NCI-H748 (cell line): ENCODE data around the gene LRRC4C.
A peak's percentile ranks its signal among the peaks of the same experiment; 100 is the strongest.

Source experiments
- DNase-seq: peaks from one replicate; lab custom pipeline; 2025; ENCODE audit not compliant: unreplicated experiment; lab: John Stamatoyannopoulos, UW

The LRRC4C gene

DNA sequence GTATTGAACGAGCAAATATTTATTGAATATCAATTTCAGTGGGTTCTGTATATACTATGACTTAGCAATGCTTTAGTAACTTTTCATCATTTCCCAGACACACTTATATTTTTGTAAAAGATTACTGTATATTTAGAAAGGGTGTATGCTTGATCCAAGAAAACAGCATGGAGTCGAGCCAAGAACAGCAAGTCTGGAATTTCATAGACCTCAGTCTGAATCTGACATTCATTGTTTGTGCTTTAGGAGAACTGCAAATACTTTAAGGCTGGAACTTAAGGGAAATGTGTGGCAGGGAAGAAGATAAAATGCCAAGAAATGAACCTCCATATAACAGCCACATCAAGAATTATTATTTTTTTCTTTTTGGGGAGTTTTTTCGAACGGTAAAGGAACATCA, 1156.8 kb downstream of the LRRC4C start:
- DNase-seq = no peak

DNA sequence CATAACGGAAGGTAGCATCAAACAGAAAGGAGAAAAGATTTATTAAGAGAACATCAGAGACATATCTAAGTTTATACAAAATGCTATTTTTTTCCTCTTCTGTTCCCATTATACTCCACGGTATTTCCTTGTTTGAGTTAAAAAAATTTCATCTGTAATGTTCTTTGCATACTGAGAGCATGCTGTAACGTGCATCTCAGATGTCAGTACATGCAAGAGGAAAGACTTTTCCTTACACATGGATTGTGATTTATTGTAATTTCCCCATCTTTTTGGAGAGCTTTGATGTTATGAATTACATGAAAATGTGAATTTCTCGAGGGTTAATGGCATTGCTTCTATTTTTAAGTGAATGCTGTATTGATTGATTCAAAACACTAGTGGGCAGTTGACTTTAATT, 1164.0 kb downstream of the LRRC4C start:
- no peak for DNase-seq

DNA sequence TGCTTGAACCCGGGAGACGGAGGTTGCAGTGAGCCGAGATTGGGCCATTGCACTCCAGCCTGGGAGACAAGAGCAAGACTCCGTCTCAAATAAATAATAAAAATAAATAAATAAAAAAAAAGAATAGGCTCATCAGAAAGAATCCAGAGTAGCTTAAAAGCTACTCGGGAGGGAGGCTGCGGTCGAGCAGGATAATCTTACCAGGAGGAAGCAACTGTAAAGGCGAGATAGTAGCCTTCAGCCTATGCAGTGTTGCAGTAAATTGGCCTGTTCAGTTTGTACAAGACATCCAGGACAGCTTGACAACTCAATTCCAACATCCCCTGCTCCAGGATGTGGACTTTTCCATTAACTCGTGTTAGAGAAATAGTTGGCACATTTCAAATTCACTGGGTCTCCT, 1164.7 kb downstream of the LRRC4C start:
- DNase-seq = no peak

DNA sequence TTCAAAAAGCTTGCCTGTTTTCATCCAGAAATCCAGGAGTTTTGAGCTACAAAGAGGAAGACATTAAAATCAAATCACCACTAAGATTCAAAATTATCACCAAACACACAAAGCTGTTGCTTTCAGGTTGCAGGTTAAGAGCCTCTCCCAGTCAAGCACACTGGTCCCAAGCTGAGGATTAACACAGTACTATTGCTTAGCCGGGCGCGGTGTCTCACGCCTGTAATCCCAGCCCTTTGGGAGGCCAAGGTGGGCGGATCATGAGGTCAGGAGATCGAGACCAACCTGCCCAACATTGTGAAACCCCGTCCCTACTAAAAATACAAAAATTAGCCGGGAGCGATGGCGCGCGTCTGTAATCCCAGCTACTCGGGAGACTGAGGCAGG, 1165.1 kb downstream of the LRRC4C start:
- DNase-seq = no peak

DNA sequence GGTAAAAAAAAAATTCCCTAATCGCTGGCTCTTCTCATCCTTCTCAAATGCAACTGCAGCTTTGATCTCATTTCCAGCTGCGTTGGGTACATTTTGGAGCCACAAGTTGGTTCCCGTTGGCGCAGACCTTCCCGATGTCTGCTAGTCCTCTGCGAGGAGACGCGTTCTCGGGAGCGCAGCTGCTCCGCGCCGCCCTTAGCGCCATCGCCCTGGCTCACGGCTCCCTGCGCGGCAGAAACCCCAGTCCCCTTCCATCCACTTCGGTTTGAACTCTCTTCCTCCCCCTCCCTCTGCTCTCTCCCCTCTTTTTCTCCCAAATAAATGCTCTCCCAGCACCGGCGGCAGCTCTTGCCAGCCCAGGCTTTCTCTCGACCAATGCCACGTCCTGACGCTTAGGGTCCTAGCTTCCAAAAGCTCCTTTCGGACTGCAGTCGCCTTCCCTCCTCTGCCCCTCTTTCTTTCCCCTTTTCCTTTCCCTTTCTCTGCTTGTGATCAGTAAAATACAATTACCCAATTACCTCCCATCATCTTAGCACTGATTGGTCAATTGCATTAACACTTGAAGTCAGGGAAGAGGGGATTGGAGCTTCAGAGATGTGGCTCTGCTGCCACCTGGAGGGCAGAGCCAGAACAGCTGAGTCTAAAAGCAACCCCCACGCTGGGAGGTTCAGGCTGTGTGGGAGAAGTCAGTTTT, 1165.7 kb downstream of the LRRC4C start:
- peak; percentile 86 for DNase-seq

DNA sequence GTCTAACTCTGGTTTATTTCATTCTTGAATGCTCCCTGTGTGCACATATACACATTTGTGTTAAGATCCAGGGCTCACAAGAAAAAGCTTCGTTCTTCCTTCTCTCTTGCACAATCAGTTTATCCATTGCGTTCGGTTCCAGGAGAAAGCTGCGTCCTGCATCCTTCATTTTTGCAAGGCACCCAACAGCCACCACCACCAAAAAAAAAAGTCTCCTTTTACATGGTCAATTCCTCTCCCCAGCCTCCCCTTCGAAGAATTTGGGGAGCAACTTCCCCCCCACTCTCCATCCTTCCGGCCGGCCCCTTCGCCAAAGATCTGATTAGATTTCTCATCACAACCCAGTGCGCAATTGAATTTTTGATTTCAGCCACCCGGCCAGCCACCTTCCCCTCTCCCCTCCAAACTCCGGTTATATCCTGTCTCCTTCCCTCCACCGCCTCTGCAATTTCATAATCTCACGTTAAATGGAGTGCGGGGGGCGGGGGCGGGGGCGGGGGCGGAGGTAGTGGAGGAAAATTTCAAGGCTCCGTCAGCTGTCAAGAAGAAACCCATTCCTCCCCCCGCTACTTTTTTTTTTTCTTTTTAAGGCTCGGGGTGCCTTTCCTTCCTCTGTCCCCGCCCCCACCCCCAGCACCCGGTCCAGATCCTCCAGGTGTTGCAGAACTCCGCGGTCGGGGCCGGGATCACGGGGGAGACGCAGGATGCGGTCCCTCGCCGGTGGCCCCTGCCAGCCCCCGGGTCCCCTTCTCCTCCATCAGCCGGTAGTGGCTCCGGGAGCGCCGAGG, 1166.5 kb downstream of the LRRC4C start:
- no peak for DNase-seq

DNA sequence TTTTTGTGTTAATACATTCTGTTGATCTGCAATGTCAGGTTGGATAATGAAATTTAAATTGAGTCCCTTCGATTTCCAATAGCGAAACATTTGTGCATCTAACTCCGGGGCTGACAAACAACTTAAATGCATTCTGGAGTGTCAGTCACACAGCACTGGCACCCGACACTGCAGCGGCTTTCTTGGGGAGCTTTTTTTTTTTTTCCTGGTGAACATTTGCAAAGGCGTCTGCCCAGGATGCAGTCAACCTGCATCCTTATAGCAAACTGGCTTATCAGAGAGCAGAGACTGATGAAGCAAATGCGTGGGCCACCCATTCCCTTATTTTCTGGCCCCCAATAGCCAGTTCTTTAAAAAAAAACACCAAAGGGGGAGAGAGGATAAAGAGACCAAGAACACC, 1167.7 kb downstream of the LRRC4C start:
- no peak for DNase-seq

DNA sequence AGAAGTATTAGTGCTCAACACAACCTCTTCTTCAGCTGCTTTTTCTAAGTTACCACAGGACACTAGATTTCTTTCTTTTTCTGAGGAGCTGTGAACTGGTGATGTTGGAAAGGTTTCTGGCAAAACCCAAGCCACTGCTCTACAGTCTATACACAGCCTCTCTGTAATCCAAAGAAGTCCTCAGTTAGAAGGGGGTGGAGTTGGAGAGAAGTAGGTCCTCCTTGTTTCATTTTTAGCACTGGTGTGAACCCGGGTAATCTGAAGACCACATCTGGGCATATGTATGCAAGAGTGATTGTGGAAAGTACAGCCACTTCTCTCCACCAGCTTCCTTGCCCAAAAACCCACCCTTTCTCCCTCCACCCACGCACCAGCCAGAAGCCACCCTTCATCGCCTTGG, 1168.1 kb downstream of the LRRC4C start:
- no peak for DNase-seq

DNA sequence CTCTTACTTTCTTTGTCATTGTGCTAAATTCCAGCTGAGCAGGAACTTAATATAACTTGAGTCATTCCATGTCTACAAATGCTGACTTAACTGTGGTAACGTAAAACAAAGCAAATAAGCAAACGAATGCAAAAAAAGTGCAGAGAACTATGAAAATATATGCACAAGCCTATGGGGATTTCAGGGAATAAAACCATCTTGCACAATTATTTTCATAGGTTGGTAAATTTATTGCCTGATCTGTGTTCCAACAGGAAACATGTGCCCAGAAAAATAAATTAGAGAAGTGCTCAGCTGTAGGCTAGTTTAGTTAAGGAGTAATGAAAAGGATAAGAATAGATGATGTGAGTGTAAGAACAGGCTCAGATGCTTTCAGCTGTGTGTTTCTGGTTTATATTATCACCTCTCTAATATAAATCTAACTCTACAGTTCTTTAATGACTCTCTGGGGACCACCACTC, 1169.3 kb downstream of the LRRC4C start:
- DNase-seq = no peak

DNA sequence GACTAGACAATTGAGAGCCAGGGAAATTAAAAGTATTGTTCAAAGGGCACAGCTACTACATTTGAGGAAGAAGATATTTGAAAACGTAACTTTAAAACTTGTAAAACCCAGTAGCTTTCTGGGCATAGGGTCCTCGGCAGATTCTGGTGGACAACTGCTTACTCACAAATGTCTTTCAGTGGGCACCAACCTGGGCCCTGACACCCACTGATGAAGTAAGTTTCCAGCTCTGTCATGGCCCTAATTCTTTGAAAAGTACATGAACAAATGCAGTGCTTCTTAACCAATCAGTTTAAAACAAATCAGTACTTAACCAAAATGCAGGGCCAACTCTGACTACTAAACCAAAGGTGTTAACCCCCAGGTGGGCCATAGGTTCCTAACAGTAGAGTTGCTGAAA, 1170.1 kb downstream of the LRRC4C start:
- DNase-seq = no peak

DNA sequence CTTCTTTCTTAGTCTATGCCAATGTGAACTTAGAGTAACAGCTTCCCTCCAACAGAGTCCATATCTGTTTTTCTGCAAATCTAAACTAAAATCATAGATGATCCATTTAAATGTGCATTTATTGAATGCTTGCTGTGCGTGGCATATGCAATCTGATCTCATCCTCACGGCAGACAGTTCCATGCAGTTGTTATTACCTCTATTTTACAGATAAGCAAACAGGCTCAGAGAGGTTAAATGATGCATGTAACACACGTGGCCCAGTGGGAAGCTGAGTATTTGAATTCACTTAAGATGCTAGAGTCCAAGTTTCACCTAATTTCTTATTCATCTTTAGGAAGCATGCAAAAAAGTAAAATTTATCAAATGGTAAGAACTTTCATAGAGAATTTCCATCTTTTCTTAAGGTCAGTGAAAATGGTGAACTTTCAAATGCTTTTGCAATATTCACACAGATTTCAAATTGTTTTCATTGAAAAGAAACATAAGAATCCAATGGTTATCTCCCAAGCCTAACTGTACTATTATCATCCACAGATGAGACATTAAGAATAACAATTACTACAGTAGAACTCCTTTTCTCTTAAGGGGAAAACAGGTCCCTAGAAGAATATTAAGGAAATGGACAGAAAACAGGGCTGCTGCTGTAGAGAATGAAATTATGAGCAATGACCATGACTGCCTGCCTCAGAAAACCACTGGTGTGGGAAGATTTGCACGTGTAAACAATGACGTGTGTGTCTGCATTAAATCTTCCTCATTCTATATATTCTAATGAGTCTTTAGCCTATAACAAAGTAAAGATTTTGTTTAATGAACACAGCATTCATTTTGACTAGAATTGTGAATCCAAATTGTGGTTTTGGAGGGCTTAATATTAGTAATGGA, 1171.3 kb downstream of the LRRC4C start:
- DNase-seq = no peak

DNA sequence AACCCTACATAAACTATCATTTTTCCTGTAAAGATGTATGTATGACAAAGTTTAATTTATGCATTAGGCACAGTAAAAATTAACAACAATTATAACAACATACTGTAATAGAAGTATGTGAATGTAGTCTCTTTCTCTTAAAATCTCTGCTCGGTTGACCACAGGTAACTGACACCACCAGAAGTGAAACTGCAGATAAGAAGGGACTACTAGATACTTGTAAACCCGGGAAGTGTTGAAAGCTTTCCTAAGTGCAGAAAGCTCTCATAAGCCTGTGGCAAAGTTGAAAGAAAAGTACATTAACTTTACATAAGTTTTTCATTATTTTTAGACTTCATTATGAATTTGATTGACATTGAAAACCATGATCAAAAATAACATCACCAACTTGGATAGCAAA, 1173.3 kb downstream of the LRRC4C start:
- no peak for DNase-seq

DNA sequence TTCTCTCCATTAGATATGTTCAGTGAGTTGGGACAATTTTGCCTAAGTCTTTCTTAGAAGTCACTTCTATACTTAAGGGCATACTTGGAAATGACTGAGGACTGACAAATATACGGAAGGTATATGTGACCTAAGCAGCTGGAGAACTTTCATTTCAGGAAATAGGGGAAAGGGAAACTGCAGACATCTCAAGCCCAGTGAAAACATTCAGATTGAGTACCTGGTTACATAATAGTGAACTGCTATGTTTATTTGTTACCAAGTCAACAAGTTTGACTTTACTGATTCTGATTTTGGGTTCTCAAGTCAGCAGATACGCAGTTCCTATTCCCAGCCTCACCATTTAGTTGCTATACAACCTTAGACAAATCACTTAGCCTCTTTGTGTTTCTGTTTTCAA, 1173.9 kb downstream of the LRRC4C start:
- DNase-seq = no peak

DNA sequence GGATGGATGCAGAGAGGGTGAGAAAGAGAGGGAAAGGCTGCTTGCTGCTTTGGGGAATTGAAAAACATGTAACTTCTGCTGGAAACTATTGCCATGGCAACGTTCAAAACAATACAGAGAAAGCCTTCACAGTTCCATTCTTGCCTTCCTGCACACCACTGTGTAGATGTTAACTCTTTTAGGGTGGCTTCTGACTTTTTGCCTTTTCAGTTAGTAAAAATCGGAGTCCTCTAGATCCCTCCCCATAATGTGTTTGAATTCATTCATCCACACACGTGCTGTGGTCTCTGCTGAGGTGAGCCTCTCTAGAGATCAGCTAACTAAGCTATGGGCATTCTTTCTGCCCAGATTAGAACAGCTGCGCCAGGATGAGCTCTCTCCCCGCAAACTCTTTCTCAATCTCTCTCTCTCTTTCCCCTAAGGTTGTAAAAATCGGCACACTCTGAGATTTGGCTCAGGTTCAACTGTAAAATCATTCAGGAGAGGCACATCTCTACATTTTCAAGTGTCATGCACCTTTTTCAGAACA, 1178.3 kb downstream of the LRRC4C start:
- DNase-seq = peak; percentile 20

DNA sequence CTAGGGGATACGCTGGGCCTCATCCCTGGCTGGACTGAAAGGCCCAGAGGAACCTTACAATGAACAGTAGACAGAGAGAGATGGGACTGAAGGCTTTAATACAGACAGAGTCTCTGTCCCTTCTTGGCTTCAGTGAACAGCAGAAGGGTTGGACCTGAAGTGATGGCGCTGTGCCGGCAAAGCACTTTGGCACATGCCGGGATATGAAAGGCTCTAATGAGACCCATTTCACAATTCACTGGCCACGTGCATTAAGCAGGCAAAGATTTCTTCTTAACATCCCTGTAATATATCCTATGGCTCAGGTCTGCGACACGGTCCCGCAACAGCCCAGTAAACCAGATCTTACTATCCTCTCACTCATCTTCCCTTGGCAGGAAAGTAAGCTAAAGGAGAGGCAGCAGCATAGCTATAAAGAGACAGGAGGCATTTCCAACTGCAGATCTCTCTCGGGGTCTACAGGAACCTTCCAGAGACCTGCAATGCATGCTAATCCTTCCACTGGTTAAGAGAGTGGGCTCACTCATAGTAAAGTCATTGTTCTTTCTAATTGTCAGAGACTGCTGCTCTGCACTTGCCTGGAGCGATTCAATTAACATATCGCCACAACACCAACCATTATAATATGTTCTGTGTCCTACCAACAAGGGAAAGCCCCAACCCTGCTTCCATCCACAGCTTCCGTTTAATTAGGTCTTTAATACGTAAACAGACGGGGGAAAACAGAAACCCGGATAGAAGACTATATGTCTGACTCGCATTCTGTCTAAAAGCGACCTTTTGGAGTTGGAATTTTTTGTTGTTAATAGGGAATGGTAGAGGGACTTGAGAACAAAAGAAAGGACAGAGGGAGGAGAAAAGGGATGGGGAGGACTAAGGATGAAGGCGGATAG, 1179.0 kb downstream of the LRRC4C start:
- DNase-seq = peak; percentile 20

DNA sequence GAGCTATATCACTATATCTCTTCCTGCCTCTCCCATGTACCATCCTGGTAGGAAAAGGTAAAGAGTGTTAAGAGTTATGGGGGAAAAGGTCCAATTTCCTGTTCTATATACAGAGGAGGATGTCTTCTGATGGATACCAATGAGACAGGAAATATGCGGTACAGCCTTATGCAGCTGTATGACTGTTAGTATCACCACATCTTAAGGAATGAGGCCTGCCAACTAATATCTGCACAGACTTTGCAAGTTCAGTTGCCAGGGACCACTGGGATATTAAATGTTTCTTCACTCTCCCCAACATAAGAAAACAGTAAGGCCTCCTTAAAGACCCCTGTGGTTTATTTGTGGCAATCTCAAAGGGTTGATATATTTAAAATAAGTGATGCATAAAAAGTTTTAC, 1182.5 kb downstream of the LRRC4C start:
- no peak for DNase-seq

DNA sequence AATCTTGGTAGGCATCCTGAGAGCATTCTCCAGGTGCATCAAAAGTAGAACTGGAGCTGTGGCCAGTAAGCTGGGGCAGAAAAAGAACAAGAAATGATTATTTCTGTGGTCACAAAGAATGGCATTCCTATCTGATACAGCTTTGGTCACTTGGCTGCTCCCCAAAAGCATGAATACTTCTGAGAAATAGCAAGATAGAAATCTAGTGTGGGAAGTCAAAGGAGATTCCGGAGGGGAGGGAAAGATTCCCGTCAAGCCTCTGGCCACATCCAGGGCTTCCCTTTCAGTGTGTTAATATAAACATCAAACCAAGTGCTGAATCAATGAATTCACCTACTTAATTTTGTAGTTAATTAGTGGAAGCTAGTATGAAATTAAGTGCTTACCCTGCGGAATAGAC, 1185.4 kb downstream of the LRRC4C start:
- DNase-seq = no peak

DNA sequence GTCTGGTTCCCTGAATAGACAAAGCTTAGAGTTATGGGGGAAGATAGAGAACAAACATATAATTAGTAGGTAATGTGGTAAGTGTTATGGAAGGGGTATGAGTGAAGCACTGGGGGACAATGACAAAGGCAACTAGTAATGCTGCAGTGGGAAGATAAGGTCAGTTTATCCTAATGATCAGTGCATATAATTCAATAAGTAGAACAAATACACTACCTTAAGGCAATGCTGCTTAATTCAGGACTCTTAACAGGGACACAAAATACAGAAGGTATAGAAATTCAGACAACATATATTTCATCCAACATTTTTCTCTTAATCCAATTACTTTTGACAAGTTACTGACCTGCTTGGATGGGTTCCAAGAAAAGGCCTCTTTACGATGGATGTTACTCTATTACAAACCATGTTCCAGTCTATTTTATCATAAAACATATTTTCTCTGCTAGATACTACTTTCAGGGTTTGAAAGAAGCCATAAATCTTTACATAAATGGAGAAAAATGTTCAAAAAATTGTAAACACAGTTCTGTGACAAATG, 1186.2 kb downstream of the LRRC4C start:
- DNase-seq = peak; percentile 23

DNA sequence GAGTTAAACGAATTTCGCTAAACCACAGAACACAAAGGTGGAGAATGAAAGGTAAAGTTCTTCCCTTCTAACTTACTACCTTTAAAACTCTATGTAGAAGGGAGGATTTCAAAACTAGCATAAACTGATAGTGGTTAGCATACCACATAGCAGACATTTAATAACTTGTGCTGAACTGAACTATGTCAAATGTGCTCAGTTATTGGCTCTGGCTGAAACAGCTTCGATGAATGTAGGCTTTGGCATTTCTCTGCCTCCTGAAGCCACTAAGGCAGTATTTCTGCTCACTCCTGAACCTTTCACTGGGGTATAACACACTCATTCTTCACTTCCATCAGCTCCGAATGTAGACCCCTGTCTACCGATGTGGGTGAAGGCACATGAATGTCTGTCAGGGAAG, 1188.1 kb downstream of the LRRC4C start:
- DNase-seq = no peak

DNA sequence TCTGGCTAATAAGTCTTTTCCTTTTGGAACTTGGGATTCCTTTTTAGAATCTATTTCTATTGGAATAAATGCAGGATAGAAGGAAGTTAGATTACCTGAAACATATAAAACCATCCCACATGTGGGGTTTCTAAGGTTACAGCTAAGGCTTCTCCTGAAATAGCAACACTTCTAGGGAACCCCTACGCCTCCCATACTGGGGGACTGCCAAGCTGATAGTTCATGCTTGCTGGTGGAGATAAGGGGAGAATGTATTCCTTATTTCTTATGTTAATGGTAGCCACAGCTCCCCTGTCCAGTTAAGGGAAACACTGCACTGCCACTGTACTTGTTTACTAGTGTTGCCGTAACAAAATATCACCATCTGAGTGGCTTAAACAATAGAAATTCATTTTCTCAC, 1189.6 kb downstream of the LRRC4C start:
- DNase-seq = no peak
